Suprapubic skin (tissue), 4 donors: ENCODE results near the gene ERVMER34-1. TPM values are rescaled to one million over a fixed set of nuclear protein-coding genes. Genes with fewer than 3 reads are reported as not detected.

Experiments
- DNase-seq, 2 donors: peaks; one replicate each; pipeline ENCODE4 v3.0.0-alpha.2; 2019; ENCODE audit warnings: low spot score in 2 of 2
- H3K27ac ChIP-seq: fragments of 200-600 bp; sonication (generic); one replicate; pipeline ENCODE4 v1.5.1; 2019
- H3K27me3 ChIP-seq: fragments of 200-600 bp; sonication (generic); one replicate; pipeline ENCODE4 v1.5.1; 2019
- H3K36me3 ChIP-seq: fragments of 200-600 bp; sonication (generic); one replicate; pipeline ENCODE4 v1.5.1; 2019
- H3K4me1 ChIP-seq: fragments of 200-600 bp; sonication (generic); one replicate; pipeline ENCODE4 v1.5.1; 2019
- H3K4me3 ChIP-seq: fragments of 200-600 bp; sonication (generic); one replicate; pipeline ENCODE4 v1.5.1; 2019; ENCODE audit warnings: mild to moderate bottlenecking
- H3K9me3 ChIP-seq: fragments of 200-600 bp; sonication (generic); one replicate; pipeline ENCODE4 v1.5.1; 2019
- CTCF ChIP-seq, 2 donors: fragments of 200-600 bp in 1 of 2; fragments of 450-650 bp in 1 of 2; sonication (generic) in 1 of 2; IDR thresholded peaks; one replicate each; pipeline ENCODE4 v1.5.1; 2016 to 2019; ENCODE audit warnings: antibody characterized with exemption in 2 of 2, mild to moderate bottlenecking in 1 of 2, moderate library complexity in 1 of 2
- EP300 ChIP-seq: sonication (generic); formaldehyde crosslinking; IDR thresholded peaks from one replicate; pipeline ENCODE4 v1.6.1; 2017; ENCODE audit warnings: antibody characterized with exemption
- POLR2A ChIP-seq, 2 donors: fragments of 450-650 bp; IDR thresholded peaks; one replicate each; pipeline ENCODE4 v1.6.1; 2017; ENCODE audit warnings: antibody characterized with exemption in 2 of 2, mild to moderate bottlenecking in 2 of 2, moderate library complexity in 2 of 2
- POLR2AphosphoS5 ChIP-seq, 3 donors: sonication (generic); formaldehyde crosslinking; IDR thresholded peaks; one replicate each; pipeline ENCODE4 v1.6.1; 2017; ENCODE audit warnings: antibody characterized with exemption in 3 of 3
- WGBS: methylation state at CpG from one replicate; pipeline ENCODE4 v1.1.5; 2018; 5-methylcytosine and 5-hydroxymethylcytosine counted together
- total RNA-seq, 4 donors: library from RNA; depleted of rRNA; stranded (reverse); fragments of >200 nt; gene quantifications; one replicate each; pipeline ENCODE4 v1.1.0, GENCODE V29; 2016

The ERVMER34-1 gene
- total RNA-seq, 4 donors from 2014 or later: 0.72 to 1.8 (median 1.1) TPM

GRCh38 chr4:52716364-52717151 is 34.7 kb downstream of the ERVMER34-1 start:
- H3K36me3 ChIP-seq: peaks cover 25% of the 10 kb centered on the region
- no peak overlapping the region for H3K27ac ChIP-seq
- no peak overlapping the region for H3K4me3 ChIP-seq
- H3K4me1 ChIP-seq: peaks cover 25% of the 10 kb centered on the region
- H3K9me3 ChIP-seq: no peaks in the 10 kb centered on the region
- H3K27me3 ChIP-seq: no peaks in the 10 kb centered on the region
- WGBS: 90% methylated on average over 6 of the region's 6 CpGs
- DNase-seq: no peak
- no peak for TF ChIP-seq POLR2AphosphoS5 (IDR thresholded peaks at IDR 0.05)
- TF ChIP-seq POLR2A (IDR thresholded peaks at IDR 0.05): no peak
- no peak for TF ChIP-seq EP300
- TF ChIP-seq CTCF (IDR thresholded peaks at IDR 0.05): no peak

DNA sequence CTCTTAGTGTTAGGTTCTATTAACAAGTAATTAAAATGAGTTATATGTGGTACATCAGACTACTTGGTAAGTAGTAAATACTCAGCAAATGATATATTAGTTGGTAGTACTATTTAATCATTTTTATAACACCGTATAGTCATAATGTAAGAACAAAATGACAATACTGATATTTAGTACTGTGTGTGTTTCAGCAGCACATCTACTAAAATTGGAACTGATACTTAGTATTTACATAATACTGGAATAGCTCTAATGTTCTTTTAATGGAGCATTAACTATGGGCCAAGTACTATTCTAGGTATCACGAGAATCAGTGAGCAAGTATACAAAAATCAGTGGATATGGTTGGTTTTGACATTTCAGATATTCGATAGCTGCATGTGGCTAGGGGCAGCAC is 35.3 kb downstream of the ERVMER34-1 start:
- Histone ChIP-seq H3K4me1 (peaks cover 22% of the 10 kb centered on the region), H3K4me3 (no peak overlapping the region), H3K27ac (no peak overlapping the region), H3K27me3 (no peaks in the 10 kb centered on the region), H3K9me3 (no peaks in the 10 kb centered on the region), H3K36me3 (peaks cover 25% of the 10 kb centered on the region)
- WGBS: 91% methylated on average over 3 of the region's 3 CpGs
- no peak for TF ChIP-seq POLR2AphosphoS5 (IDR thresholded peaks at IDR 0.05)
- TF ChIP-seq POLR2A (IDR thresholded peaks at IDR 0.05): no peak
- no peak for TF ChIP-seq EP300
- no peak for TF ChIP-seq CTCF (IDR thresholded peaks at IDR 0.05)
- DNase-seq: no peak

- H3K36me3 ChIP-seq: peaks cover 25% of the 10 kb centered on the region
- H3K4me1 ChIP-seq: peaks cover 22% of the 10 kb centered on the region
- no peak for DNase-seq
- no peaks in the 10 kb centered on the region for H3K27me3 ChIP-seq
- WGBS: 93% methylated on average over 7 of the region's 7 CpGs
- TF ChIP-seq POLR2AphosphoS5 (IDR thresholded peaks at IDR 0.05): no peak
- no peak for TF ChIP-seq CTCF (IDR thresholded peaks at IDR 0.05)
- no peak for TF ChIP-seq POLR2A (IDR thresholded peaks at IDR 0.05)
- TF ChIP-seq EP300: no peak
- H3K27ac ChIP-seq: no peak overlapping the region
- no peak overlapping the region for H3K4me3 ChIP-seq
- no peaks in the 10 kb centered on the region for H3K9me3 ChIP-seq
These were observed 35.8 kb downstream of the ERVMER34-1 start for GRCh38 chr4:52715255-52715897.

DNA sequence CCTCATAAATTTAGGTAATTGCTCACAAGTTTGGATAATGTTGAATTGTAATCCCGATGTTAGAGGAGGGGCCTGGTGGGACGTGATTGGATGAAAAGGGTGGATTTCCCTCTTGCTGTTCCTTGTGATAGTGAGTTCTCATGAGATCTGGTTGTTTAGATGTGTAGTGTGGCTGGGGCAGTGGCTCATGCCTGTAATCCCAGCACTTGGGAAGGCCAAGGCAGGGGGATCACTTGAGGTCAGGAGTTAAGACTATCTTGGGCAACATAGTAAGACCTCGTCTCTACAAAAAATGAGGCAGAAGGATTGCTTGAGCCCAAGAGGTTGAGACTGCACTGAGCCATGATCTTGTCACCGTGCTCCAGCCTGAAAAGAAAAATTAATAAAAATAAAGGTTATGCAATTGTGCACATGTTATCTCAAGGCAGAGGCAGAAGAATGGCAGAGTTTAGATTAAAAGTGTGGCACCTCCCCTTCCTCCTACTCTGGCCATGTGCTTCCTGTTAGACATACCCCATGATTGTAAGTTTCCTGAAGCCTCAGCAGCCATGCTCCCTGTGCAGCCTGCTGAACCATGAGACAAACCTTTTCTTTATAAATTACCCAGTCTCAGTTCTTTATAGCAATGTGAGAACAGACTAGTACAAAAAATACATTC is 36.5 kb downstream of the ERVMER34-1 start:
- TF ChIP-seq POLR2AphosphoS5 (IDR thresholded peaks at IDR 0.05): no peak
- no peak for TF ChIP-seq EP300
- no peak for TF ChIP-seq CTCF (IDR thresholded peaks at IDR 0.05)
- no peak for TF ChIP-seq POLR2A (IDR thresholded peaks at IDR 0.05)
- WGBS: 82% methylated on average over 4 of the region's 4 CpGs
- Histone ChIP-seq H3K4me3 (no peak overlapping the region), H3K9me3 (no peaks in the 10 kb centered on the region), H3K36me3 (peaks cover 25% of the 10 kb centered on the region), H3K27me3 (no peaks in the 10 kb centered on the region), H3K27ac (no peak overlapping the region), H3K4me1 (peaks cover 22% of the 10 kb centered on the region)
- DNase-seq: no peak

GRCh38 chr4:52713456-52713937 is 37.7 kb downstream of the ERVMER34-1 start:
- WGBS: 63% methylated on average over 12 of the region's 12 CpGs
- peak overlapping the region; percentile 95 for H3K27ac ChIP-seq
- peak overlapping the region; percentile 90 for H3K4me3 ChIP-seq
- no peaks in the 10 kb centered on the region for H3K27me3 ChIP-seq
- H3K36me3 ChIP-seq: peaks cover 25% of the 10 kb centered on the region
- DNase-seq: no peak
- TF ChIP-seq POLR2AphosphoS5 (IDR thresholded peaks at IDR 0.05) (no peak), CTCF (IDR thresholded peaks at IDR 0.05) (no peak), POLR2A (IDR thresholded peaks at IDR 0.05) (no peak), EP300 (no peak)
- H3K9me3 ChIP-seq: no peaks in the 10 kb centered on the region
- H3K4me1 ChIP-seq: peaks cover 22% of the 10 kb centered on the region
